H1 (cell line): Measurements from ENCODE around the gene PID1. TPM values are rescaled to one million over a fixed set of nuclear protein-coding genes. Genes with fewer than 3 reads are reported as not detected.

Experiments
- CTCF ChIA-PET: fragments of 300-600 bp; sonication (Branson Sonifier 250); formaldehyde crosslinking; loops from one replicate; lab custom pipeline; 2021; ENCODE audit not compliant: partially characterized antibody; lab: Charles Lee
- POLR2A ChIA-PET: fragments of 300-600 bp; sonication (Branson Sonifier 250); formaldehyde crosslinking; loops from one replicate; lab custom pipeline; 2021; ENCODE audit warnings: inconsistent platforms; ENCODE audit not compliant: partially characterized antibody; lab: Charles Lee
- DNase-seq, 2 experiments: peaks; one replicate each; pipeline versions ENCODE4 v3.0.0 to v3.0.0-alpha.2; 2010 to 2022; ENCODE audit warnings: low spot score in 2 of 2, low read depth in 1 of 2, mixed read lengths in 1 of 2
- FAIRE-seq: peaks from 2 replicates; lab custom pipeline; 2011; peaks lifted over from hg19 to GRCh38; lab: Jason Lieb, UNC
- H2AFZ ChIP-seq: 2 replicates; pipeline ENCODE4 v1.8.1; 2012; ENCODE audit warnings: low read length, inconsistent platforms
- H2AK5ac ChIP-seq: 2 replicates; pipeline ENCODE4 v1.6.1; 2013; ENCODE audit warnings: low read depth, low read length
- H2BK120ac ChIP-seq: replicated peaks from 2 replicates; pipeline ENCODE3; 2013; ENCODE audit warnings: low read depth, low read length, inconsistent platforms
- H2BK12ac ChIP-seq: 2 replicates; pipeline ENCODE4 v1.6.1; 2013; ENCODE audit warnings: low read depth, low read length
- H2BK15ac ChIP-seq: 2 replicates; pipeline ENCODE4 v1.6.1; 2013; ENCODE audit warnings: low read length
- H2BK20ac ChIP-seq: 2 replicates; pipeline ENCODE4 v1.6.1; 2013; ENCODE audit warnings: low read length
- H2BK5ac ChIP-seq: 2 replicates; pipeline ENCODE4 v1.6.1; 2013; ENCODE audit warnings: low read depth, low read length
- H3K14ac ChIP-seq: 2 replicates; pipeline ENCODE4 v1.6.1; 2013; ENCODE audit warnings: inconsistent platforms; ENCODE audit not compliant: insufficient read length
- H3K18ac ChIP-seq: 2 replicates; pipeline ENCODE4 v1.6.1; 2013; ENCODE audit warnings: low read length; ENCODE audit errors: extremely low read depth
- H3K23ac ChIP-seq: 2 replicates; pipeline ENCODE4 v1.6.1; 2013; ENCODE audit warnings: inconsistent platforms; ENCODE audit not compliant: insufficient read length
- H3K23me2 ChIP-seq: 2 replicates; pipeline ENCODE4 v1.6.1; 2013; ENCODE audit warnings: low read depth, low read length
- H3K27ac ChIP-seq: 2 replicates; pipeline ENCODE4 v1.6.1; 2011; ENCODE audit warnings: low read depth, low read length, inconsistent platforms
- H3K27me3 ChIP-seq, 4 experiments: replicated peaks in 1 of 4; 1 replicate in 1 of 4; 2 replicates in 3 of 4; pipeline versions ENCODE4 v1.6.1 to v1.8.1; 2011 to 2013; ENCODE audit warnings: low read length in 3 of 4, mild to moderate bottlenecking in 3 of 4, inconsistent platforms in 2 of 4, mixed read lengths in 2 of 4, moderate library complexity in 1 of 4; ENCODE audit not compliant: control insufficient read depth in 3 of 4, insufficient read depth in 3 of 4; ENCODE audit errors: extremely low read depth in 1 of 4
- H3K36me3 ChIP-seq, 4 experiments: 2 replicates each; pipeline versions ENCODE4 v1.6.1 to v1.8.1; 2011 to 2013; ENCODE audit warnings: mild to moderate bottlenecking in 4 of 4, low read length in 3 of 4, moderate library complexity in 2 of 4, control low read depth in 1 of 4, inconsistent platforms in 1 of 4; ENCODE audit not compliant: insufficient read depth in 4 of 4, control insufficient read depth in 2 of 4
- H3K4ac ChIP-seq: replicated peaks from 2 replicates; pipeline ENCODE3; 2013; ENCODE audit warnings: low read length, low read depth, mixed read lengths, inconsistent platforms; ENCODE audit not compliant: insufficient read length
- H3K4me1 ChIP-seq, 4 experiments: replicated peaks in 1 of 4; 1 replicate in 1 of 4; 2 replicates in 3 of 4; pipeline versions ENCODE4 v1.6.1 to v1.8.1; 2011 to 2013; ENCODE audit warnings: low read length in 3 of 4, inconsistent platforms in 2 of 4, mixed read lengths in 1 of 4; ENCODE audit not compliant: insufficient read depth in 4 of 4, control insufficient read depth in 3 of 4
- H3K4me2 ChIP-seq, 2 experiments: 2 replicates each; pipeline versions ENCODE4 v1.6.1 to v1.8.1; 2011 to 2013; ENCODE audit warnings: low read depth in 2 of 2, low read length in 2 of 2, control low read depth in 1 of 2, inconsistent platforms in 1 of 2, mild to moderate bottlenecking in 1 of 2; ENCODE audit not compliant: insufficient read depth in 1 of 2
- H3K4me3 ChIP-seq, 4 experiments: fragments of 200-600, 300-600 bp in 1 of 4; sonication (generic), shearing (Covaris generic), sonication (Bioruptor Twin) in 1 of 4; 2 replicates each; pipeline versions ENCODE4 v1.5.1 to v1.8.1; 2011 to 2016; ENCODE audit warnings: low read length in 4 of 4, low read depth in 3 of 4, control low read depth in 2 of 4, inconsistent platforms in 2 of 4, mild to moderate bottlenecking in 2 of 4, mixed read lengths in 1 of 4, moderate library complexity in 1 of 4; ENCODE audit not compliant: insufficient read depth in 2 of 4; ENCODE audit errors: extremely low read depth in 1 of 4
- H3K56ac ChIP-seq: replicated peaks from 2 replicates; pipeline ENCODE3; 2013; ENCODE audit warnings: low read depth, mild to moderate bottlenecking, mixed read lengths, low read length, inconsistent platforms; ENCODE audit not compliant: insufficient read length
- H3K79me1 ChIP-seq: 2 replicates; pipeline ENCODE4 v1.6.1; 2013; ENCODE audit warnings: low read depth, low read length, control low read depth
- H3K79me2 ChIP-seq, 2 experiments: 2 replicates each; pipeline versions ENCODE4 v1.6.1 to v1.8.1; 2012 to 2013; ENCODE audit warnings: low read length in 2 of 2, mild to moderate bottlenecking in 2 of 2, inconsistent platforms in 1 of 2; ENCODE audit not compliant: insufficient read depth in 2 of 2, control insufficient read depth in 1 of 2
- H3K9ac ChIP-seq, 4 experiments: replicated peaks in 1 of 4; 1 replicate in 1 of 4; 2 replicates in 3 of 4; pipeline versions ENCODE4 v1.6.1 to v1.8.1; 2011 to 2013; ENCODE audit warnings: low read depth in 3 of 4, low read length in 3 of 4, control low read depth in 2 of 4, mild to moderate bottlenecking in 2 of 4, moderate library complexity in 2 of 4, inconsistent platforms in 1 of 4; ENCODE audit errors: extremely low read depth in 1 of 4
- H3K9me3 ChIP-seq, 2 experiments: 2 replicates each; pipeline versions ENCODE4 v1.6.1 to v1.8.1; 2012 to 2013; ENCODE audit warnings: mild to moderate bottlenecking in 2 of 2, moderate library complexity in 2 of 2, control low read depth in 1 of 2, inconsistent platforms in 1 of 2, low read depth in 1 of 2, low read length in 1 of 2, mixed read lengths in 1 of 2; ENCODE audit not compliant: insufficient read depth in 2 of 2
- H4K20me1 ChIP-seq, 2 experiments: replicated peaks in 1 of 2; 2 replicates each; pipeline versions ENCODE3 to v1.8.1; 2011 to 2013; ENCODE audit warnings: inconsistent platforms in 2 of 2, low read length in 2 of 2, mild to moderate bottlenecking in 1 of 2; ENCODE audit not compliant: insufficient read depth in 2 of 2, control insufficient read depth in 1 of 2
- H4K5ac ChIP-seq: 2 replicates; pipeline ENCODE4 v1.6.1; 2013; ENCODE audit warnings: low read length, low read depth, mixed read lengths, inconsistent platforms; ENCODE audit not compliant: insufficient read length
- H4K8ac ChIP-seq: 2 replicates; pipeline ENCODE4 v1.8.0; 2013; ENCODE audit warnings: mild to moderate bottlenecking, moderate library complexity, low read length, inconsistent platforms; ENCODE audit not compliant: insufficient read depth; ENCODE audit errors: extremely low read depth
- H4K91ac ChIP-seq: replicated peaks from 2 replicates; pipeline ENCODE3; 2013; ENCODE audit warnings: low read length, mixed read lengths, inconsistent platforms; ENCODE audit not compliant: insufficient read length
- CHD1 ChIP-seq: IDR thresholded peaks from 2 replicates; pipeline ENCODE4 v1.6.1; 2012; ENCODE audit warnings: low read depth, low read length, improper control_type of control experiment
- GTF2F1 ChIP-seq: IDR thresholded peaks from 2 replicates; pipeline ENCODE4 v1.6.1; 2012; ENCODE audit warnings: low read depth, low read length, improper control_type of control experiment, borderline replicate concordance
- JUND ChIP-seq: IDR thresholded peaks from 2 replicates; pipeline ENCODE4 v1.6.1; 2011; ENCODE audit warnings: mild to moderate bottlenecking, improper control_type of control experiment, low read length
- KDM4A ChIP-seq: IDR thresholded peaks from one replicate; pipeline ENCODE4 v1.7.1; 2012; ENCODE audit warnings: low read depth, mild to moderate bottlenecking, moderate library complexity, low read length, inconsistent platforms; ENCODE audit not compliant: severe bottlenecking
- KDM5A ChIP-seq: fragments of 200-600 bp; IDR thresholded peaks from 2 replicates; pipeline ENCODE4 v1.7.1; 2012; ENCODE audit warnings: mild to moderate bottlenecking, low read length, inconsistent platforms, mixed read lengths
- MAFK ChIP-seq: IDR thresholded peaks from 2 replicates; pipeline ENCODE4 v1.6.1; 2012; ENCODE audit warnings: low read depth, mild to moderate bottlenecking, improper control_type of control experiment, low read length
- SAP30 ChIP-seq: fragments of 300-600 bp; sonication (generic); IDR thresholded peaks from 2 replicates; pipeline ENCODE4 v1.7.1; 2012; ENCODE audit warnings: low read length, moderate library complexity, mild to moderate bottlenecking, inconsistent platforms; ENCODE audit not compliant: insufficient read depth, insufficient replicate concordance
- TEAD4 ChIP-seq: IDR thresholded peaks from 2 replicates; pipeline ENCODE4 v1.6.1; 2012; ENCODE audit warnings: low read depth, low read length, inconsistent platforms, mixed read lengths
- WGBS, 2 experiments: shearing (Covaris generic) in 1 of 2; methylation state at CpG; one replicate each; pipeline versions ENCODE4 v1.1.6 to v1.1.7; 2013 to 2015; ENCODE audit warnings: low lambda C conversion rate in 2 of 2, mixed read lengths in 2 of 2, inconsistent platforms in 1 of 2, low coverage in 1 of 2, missing lambda C conversion rate in 1 of 2; ENCODE audit not compliant: insufficient replicate concordance in 2 of 2, insufficient coverage in 1 of 2, insufficient read length in 1 of 2; ENCODE audit errors: extremely low coverage in 1 of 2, missing lambda C conversion rate in 1 of 2; 5-methylcytosine and 5-hydroxymethylcytosine counted together
- polyA plus RNA-seq, 7 experiments: library from polyadenylated mRNA; depleted of rRNA in 3 of 7; stranded (reverse) in 5 of 7; unstranded in 2 of 7; fragments of >200 nt in 5 of 7; fragments of 200-250 nt in 2 of 7; gene quantifications; 1 replicate in 5 of 7; 2 replicates in 1 of 7; 4 replicates in 1 of 7; pipeline versions ENCODE4 v1.2.1 to v1.2.3, GENCODE V29; 2011 to 2013; ENCODE audit warnings: missing spikeins in 2 of 7, mixed read lengths in 2 of 7
- total RNA-seq: library from RNA; stranded (reverse); fragmentation: NEBNext Ultra II Directional; extraction: Animal tissue kit (Norgen Biotek cat#: 25700); gene quantifications from 2 replicates; pipeline ENCODE4 v1.2.1, GENCODE V29; 2021

PID1 gene
- total and polyA plus RNA-seq, 2 of the 8 experiments (the other 6 are each of a cell fraction or from before 2014, with no cell fraction given): 1.5 to 3.3 TPM

DNA sequence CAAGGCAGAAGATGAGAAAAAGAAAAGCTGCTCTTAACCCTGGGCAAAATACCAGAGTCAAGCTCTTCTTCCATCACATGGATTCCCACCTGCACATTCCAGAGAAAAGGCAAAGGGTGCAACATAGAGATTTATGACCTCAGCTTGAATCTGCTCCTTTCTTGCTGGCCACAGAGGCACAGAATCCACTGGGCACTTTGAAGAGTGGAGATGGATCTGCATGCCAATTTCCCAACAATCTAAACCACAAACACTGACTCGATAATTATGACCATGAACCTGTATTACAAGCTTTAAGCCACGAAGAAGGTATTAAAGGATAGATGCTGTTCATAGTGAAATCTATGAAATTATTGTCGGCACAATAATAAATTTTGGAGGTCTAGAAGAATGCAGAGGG is 237.3 kb downstream of the PID1 start:
- Histone ChIP-seq H3K79me1 (no peaks in the 10 kb centered on the region), H2AK5ac (no peak overlapping the region), H3K27me3 (no peaks in the 10 kb centered on the region), H2BK15ac (no peak overlapping the region), H3K4me2 (no peak overlapping the region), H3K79me2 (no peaks in the 10 kb centered on the region), H4K5ac (no peak overlapping the region), H3K4me1 (no peaks in the 10 kb centered on the region), H3K14ac (no peak overlapping the region), H3K18ac (no peak overlapping the region), H3K23ac (no peak overlapping the region), H2BK5ac (no peak overlapping the region), H2BK20ac (no peak overlapping the region), H4K8ac (no peak overlapping the region), H3K23me2 (no peaks in the 10 kb centered on the region), H4K91ac (no peak overlapping the region), H2AFZ (no peak overlapping the region), H4K20me1 (no peaks in the 10 kb centered on the region), H3K27ac (no peak overlapping the region), H3K36me3 (no peaks in the 10 kb centered on the region; a peak in 1 of 8 replicates), H3K9me3 (no peaks in the 10 kb centered on the region), H2BK12ac (no peak overlapping the region), H3K4me3 (no peak overlapping the region), H3K56ac (no peak overlapping the region), H3K9ac (no peak overlapping the region), H3K4ac (no peak overlapping the region), H2BK120ac (no peak overlapping the region)
- ChIA-PET POLR2A (no interaction called here), CTCF (interaction anchor here (0.6 kb wide), 1 partner anchor 1676 kb away, joined by 3 read pairs; no protein-coding TSS in a partner anchor)
- no peak for DNase-seq
- no peak for FAIRE-seq
- 83% methylated on average over 3 of the region's 3 CpGs; no CpG with 5 or more reads in 1 of the 2 experiments for WGBS, 2 experiments
- TF ChIP-seq MAFK (no peak), KDM5A (no peak), GTF2F1 (no peak), TEAD4 (no peak), SAP30 (no peak), CHD1 (no peak), JUND (no peak), KDM4A (no peak)
